GM12873 (cell line): ENCODE results near the gene SMG5.

Experiments used
- CTCF ChIP-seq: IDR thresholded peaks from 2 replicates; pipeline ENCODE4 v1.5.1; 2012; ENCODE audit warnings: low read depth, mild to moderate bottlenecking, moderate library complexity, low read length, control low read depth; ENCODE audit not compliant: insufficient read depth; ENCODE audit errors: missing control alignments

SMG5 gene

GRCh38 chr1:156282479-156283222 lies at the start of gene SMG5:
SMG5 (minus strand) TSS chr1:156282825; CDS start chr1:156282680, 145 bp downstream.
- TF ChIP-seq CTCF, result no peak

- no peak for TF ChIP-seq CTCF
Observed at GRCh38 chr1:156320560-156320959, 37.9 kb upstream of the SMG5 start.

GRCh38 chr1:156319664-156320063 lies 37.0 kb upstream of the SMG5 start:
- TF ChIP-seq CTCF, result peak; percentile 42

GRCh38 chr1:156316909-156317308 lies 34.3 kb upstream of the SMG5 start:
- no peak for TF ChIP-seq CTCF

- no peak for TF ChIP-seq CTCF
Observed at GRCh38 chr1:156310962-156311361, 28.3 kb upstream of the SMG5 start.

- no peak for TF ChIP-seq CTCF
Observed at GRCh38 chr1:156308078-156308477, 25.5 kb upstream of the SMG5 start.

GRCh38 chr1:156305215-156305614 lies 22.6 kb upstream of the SMG5 start:
- TF ChIP-seq CTCF, result no peak

GRCh38 chr1:156303241-156303640 lies 20.6 kb upstream of the SMG5 start:
- TF ChIP-seq CTCF, result no peak
